ENCODE results near the gene TMEM30B. TPM values are rescaled to one million over a fixed set of nuclear protein-coding genes. Genes with fewer than 3 reads are reported as not detected.

TMEM30B gene
- total RNA-seq, 2 donors from 2014 or later, result 68.2 to 77.1 TPM

- no peaks in the 10 kb centered on the region for H3K4me1 ChIP-seq
- no peak overlapping the region for H3K27ac ChIP-seq
- no peaks in the 10 kb centered on the region for H3K27me3 ChIP-seq
- H3K36me3 ChIP-seq, result no peaks in the 10 kb centered on the region
- H3K4me3 ChIP-seq, result no peak overlapping the region
- no peak for DNase-seq
- intact Hi-C loops (cut with DNase I), result loop anchor here (5.0 kb wide), 3 partner anchors 226 to 901 kb away; no protein-coding TSS in a partner anchor
- no peaks in the 10 kb centered on the region for H3K9me3 ChIP-seq
- no peak for TF ChIP-seq CTCF (IDR thresholded peaks at IDR 0.05)
- no peak overlapping the region for H3K9ac ChIP-seq (ENCODE audit: low read depth in 2 of 2, low read length in 2 of 2)
Observed at GRCh38 chr14:61253064-61253738, 27.9 kb downstream of the TMEM30B start.

DNA sequence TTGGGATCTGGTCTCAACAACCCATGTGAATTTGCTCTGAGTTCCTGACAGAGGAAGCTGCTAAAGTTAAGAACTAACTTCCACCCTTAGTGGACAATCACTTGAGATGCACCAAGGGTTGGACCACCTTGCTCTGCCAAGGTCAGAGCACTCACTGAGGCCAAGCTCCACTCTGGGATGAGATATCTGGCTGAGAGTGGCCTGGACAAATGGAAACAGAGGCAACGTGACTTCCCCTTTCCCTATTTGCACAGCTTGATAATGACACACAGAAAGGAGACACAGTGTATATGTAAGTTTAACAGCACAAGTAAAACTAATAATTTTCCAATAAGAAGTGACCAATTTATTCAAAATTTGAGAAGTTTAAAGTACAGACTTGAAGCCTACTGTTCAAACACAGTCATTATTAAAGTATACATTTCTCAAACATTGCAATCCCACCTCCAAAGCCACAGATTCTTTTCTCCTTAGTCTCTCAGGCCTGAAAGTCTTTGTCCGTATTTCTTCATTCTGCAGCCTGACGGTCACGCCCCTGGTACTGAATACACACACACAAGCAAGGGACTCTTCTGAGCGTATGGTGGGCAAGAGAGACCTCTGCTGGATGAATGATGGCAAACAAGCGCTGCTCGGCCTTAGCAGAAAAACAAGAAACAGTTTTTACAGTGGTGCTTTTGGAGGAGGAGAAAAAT is 28.6 kb downstream of the TMEM30B start:
- no peak overlapping the region for H3K27ac ChIP-seq
- H3K4me1 ChIP-seq, result no peaks in the 10 kb centered on the region
- H3K4me3 ChIP-seq, result no peak overlapping the region
- DNase-seq, result peak; percentile 66
- H3K9ac ChIP-seq (ENCODE audit: low read depth in 2 of 2, low read length in 2 of 2), result no peak overlapping the region
- no peaks in the 10 kb centered on the region for H3K9me3 ChIP-seq
- peak; percentile 71 for TF ChIP-seq CTCF (IDR thresholded peaks at IDR 0.05)
- no peaks in the 10 kb centered on the region for H3K36me3 ChIP-seq
- no peaks in the 10 kb centered on the region for H3K27me3 ChIP-seq
- intact Hi-C loops (cut with DNase I), result loop anchor here (5.0 kb wide), 3 partner anchors 225 to 900 kb away; no protein-coding TSS in a partner anchor

GRCh38 chr14:61250063-61250462 is 31.1 kb downstream of the TMEM30B start:
- Histone ChIP-seq H3K27ac (no peak overlapping the region), H3K4me1 (no peaks in the 10 kb centered on the region), H3K9me3 (no peaks in the 10 kb centered on the region), H3K4me3 (no peak overlapping the region), H3K27me3 (no peaks in the 10 kb centered on the region), H3K9ac (ENCODE audit: low read depth in 2 of 2, low read length in 2 of 2) (no peak overlapping the region), H3K36me3 (no peaks in the 10 kb centered on the region)
- DNase-seq, result no peak
- TF ChIP-seq CTCF (IDR thresholded peaks at IDR 0.05), result no peak
- intact Hi-C loops (cut with DNase I), result loop anchor here (5.0 kb wide), 3 partner anchors 223 to 898 kb away; no protein-coding TSS in a partner anchor

DNA sequence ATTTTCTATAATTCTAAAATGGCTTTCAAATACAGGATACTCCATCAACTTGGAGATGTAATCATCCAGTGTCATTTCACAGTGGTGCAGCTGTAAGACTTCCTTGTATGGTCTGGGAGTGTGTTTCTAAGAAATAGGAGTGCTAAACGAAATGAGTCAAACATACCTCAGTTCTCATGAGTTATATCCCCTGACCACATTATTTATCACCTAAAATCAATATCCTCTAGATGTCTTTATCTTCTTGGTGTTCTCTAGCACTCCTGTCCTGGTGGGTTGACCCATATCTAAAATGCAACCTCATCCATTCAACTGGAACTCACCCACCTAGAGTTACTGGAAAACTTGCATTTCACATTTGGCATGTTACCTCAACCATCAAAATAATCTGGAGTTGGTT is 33.2 kb downstream of the TMEM30B start:
- intact Hi-C loops (cut with DNase I), result no loop called here
- DNase-seq, result no peak
- no peaks in the 10 kb centered on the region for H3K4me1 ChIP-seq
- H3K9ac ChIP-seq (ENCODE audit: low read depth in 2 of 2, low read length in 2 of 2), result no peak overlapping the region
- H3K9me3 ChIP-seq, result no peaks in the 10 kb centered on the region
- H3K36me3 ChIP-seq, result no peaks in the 10 kb centered on the region
- H3K27me3 ChIP-seq, result no peaks in the 10 kb centered on the region
- TF ChIP-seq CTCF (IDR thresholded peaks at IDR 0.05), result no peak
- no peak overlapping the region for H3K4me3 ChIP-seq
- no peak overlapping the region for H3K27ac ChIP-seq

- Histone ChIP-seq H3K36me3 (no peaks in the 10 kb centered on the region), H3K27me3 (no peaks in the 10 kb centered on the region), H3K9me3 (no peaks in the 10 kb centered on the region), H3K27ac (no peak overlapping the region), H3K4me1 (no peaks in the 10 kb centered on the region), H3K4me3 (no peak overlapping the region), H3K9ac (ENCODE audit: low read depth in 2 of 2, low read length in 2 of 2) (no peak overlapping the region)
- TF ChIP-seq CTCF (IDR thresholded peaks at IDR 0.05), result no peak
- intact Hi-C loops (cut with DNase I), result no loop called here
- no peak for DNase-seq
Observed at GRCh38 chr14:61246721-61247120, 34.4 kb downstream of the TMEM30B start.
